Endothelial cell (in vitro differentiated cells): Measurements from ENCODE around the gene CFAP77. TPM values are rescaled to one million over a fixed set of nuclear protein-coding genes. Genes with fewer than 3 reads are reported as not detected.

ENCODE experiments used
- DNase-seq: peaks from one replicate; pipeline ENCODE4 v3.0.0; 2021; ENCODE audit warnings: low spot score
- H3K27ac Mint-ChIP-seq: one replicate; pipeline ENCODE4 v1.8.0; 2021; ENCODE audit warnings: mixed read lengths, inconsistent platforms; ENCODE audit not compliant: unreplicated experiment
- H3K27me3 Mint-ChIP-seq: one replicate; pipeline ENCODE4 v1.8.0; 2021; ENCODE audit warnings: mild to moderate bottlenecking, moderate library complexity, mixed read lengths, inconsistent platforms; ENCODE audit not compliant: unreplicated experiment
- H3K36me3 Mint-ChIP-seq: one replicate; pipeline ENCODE4 v1.8.0; 2021; ENCODE audit warnings: mild to moderate bottlenecking, low read depth, mixed read lengths, inconsistent platforms; ENCODE audit not compliant: unreplicated experiment
- H3K4me1 Mint-ChIP-seq: one replicate; pipeline ENCODE4 v1.8.0; 2021; ENCODE audit warnings: mild to moderate bottlenecking, mixed read lengths, inconsistent platforms; ENCODE audit not compliant: unreplicated experiment
- H3K4me3 Mint-ChIP-seq: one replicate; pipeline ENCODE4 v1.8.0; 2021; ENCODE audit warnings: mild to moderate bottlenecking, mixed read lengths, inconsistent platforms; ENCODE audit not compliant: unreplicated experiment
- H3K9me3 Mint-ChIP-seq: one replicate; pipeline ENCODE4 v1.8.0; 2021; ENCODE audit warnings: mixed read lengths, inconsistent platforms; ENCODE audit not compliant: unreplicated experiment
- total RNA-seq: library from RNA; stranded (reverse); fragmentation: NEBNext Ultra II Directional; extraction: Animal tissue kit (Norgen Biotek cat#: 25700); gene quantifications from one replicate; pipeline ENCODE4 v1.2.1, GENCODE V29; 2021; ENCODE audit not compliant: unreplicated experiment
- TF ChIP-seq, protein P1 (sequence below): fragments of 200-600 bp; sonication (generic); IDR thresholded peaks from one replicate; pipeline ENCODE4 v1.5.0; 2021; ENCODE audit warnings: antibody characterized with exemption; ENCODE audit not compliant: unreplicated experiment

The CFAP77 gene
- total RNA-seq, 1 donor from 2014 or later = 3.7 TPM

DNA sequence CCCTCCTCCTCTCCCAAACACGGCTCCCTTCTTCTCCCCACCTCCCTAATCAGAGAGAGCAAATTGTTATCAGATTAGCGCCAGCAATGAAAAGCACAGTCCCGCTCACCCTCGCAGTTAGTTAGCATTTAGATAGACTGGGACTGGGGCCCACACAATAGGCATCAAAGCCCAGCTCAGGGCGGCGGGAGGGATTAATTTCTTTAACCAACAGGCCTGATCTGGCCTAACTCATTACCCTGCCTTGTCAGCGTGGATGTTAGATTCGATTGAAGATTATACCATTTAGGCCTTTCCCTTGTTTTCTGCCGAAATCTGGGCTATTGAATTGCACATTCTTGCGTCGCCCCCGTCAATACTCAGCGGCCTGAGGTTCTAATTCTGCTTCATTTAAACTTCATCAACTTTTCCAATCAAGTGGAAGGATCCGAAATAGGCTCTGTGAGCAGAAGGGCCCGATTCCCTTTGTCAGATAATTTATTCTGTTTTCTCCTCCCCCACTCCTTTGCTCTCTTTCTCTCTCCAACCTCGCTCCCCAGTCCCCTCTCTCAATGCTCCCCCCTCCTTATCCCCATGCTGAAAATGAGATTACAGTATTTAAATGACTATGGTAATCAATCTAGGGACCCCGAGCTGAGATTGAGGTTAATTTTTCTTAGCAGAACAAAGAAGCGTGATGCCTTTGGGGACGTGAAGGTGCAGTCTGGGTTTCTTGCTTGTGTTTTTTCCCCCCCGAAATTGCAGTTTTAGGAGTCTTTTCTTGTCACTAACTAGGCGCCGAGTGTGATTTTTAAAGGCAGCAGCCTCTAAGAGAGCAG is 15.1 kb downstream of the CFAP77 start:
- Mint-ChIP-seq H3K9me3 (no peaks in the 10 kb centered on the region), H3K4me1 (peaks cover 14% of the 10 kb centered on the region), H3K27me3 (peaks cover 3% of the 10 kb centered on the region), H3K36me3 (no peaks in the 10 kb centered on the region), H3K4me3 (no peak overlapping the region), H3K27ac (no peak overlapping the region)
- TF ChIP-seq, protein P1, sequence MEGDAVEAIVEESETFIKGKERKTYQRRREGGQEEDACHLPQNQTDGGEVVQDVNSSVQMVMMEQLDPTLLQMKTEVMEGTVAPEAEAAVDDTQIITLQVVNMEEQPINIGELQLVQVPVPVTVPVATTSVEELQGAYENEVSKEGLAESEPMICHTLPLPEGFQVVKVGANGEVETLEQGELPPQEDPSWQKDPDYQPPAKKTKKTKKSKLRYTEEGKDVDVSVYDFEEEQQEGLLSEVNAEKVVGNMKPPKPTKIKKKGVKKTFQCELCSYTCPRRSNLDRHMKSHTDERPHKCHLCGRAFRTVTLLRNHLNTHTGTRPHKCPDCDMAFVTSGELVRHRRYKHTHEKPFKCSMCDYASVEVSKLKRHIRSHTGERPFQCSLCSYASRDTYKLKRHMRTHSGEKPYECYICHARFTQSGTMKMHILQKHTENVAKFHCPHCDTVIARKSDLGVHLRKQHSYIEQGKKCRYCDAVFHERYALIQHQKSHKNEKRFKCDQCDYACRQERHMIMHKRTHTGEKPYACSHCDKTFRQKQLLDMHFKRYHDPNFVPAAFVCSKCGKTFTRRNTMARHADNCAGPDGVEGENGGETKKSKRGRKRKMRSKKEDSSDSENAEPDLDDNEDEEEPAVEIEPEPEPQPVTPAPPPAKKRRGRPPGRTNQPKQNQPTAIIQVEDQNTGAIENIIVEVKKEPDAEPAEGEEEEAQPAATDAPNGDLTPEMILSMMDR = no peak
- no peak for DNase-seq

DNA sequence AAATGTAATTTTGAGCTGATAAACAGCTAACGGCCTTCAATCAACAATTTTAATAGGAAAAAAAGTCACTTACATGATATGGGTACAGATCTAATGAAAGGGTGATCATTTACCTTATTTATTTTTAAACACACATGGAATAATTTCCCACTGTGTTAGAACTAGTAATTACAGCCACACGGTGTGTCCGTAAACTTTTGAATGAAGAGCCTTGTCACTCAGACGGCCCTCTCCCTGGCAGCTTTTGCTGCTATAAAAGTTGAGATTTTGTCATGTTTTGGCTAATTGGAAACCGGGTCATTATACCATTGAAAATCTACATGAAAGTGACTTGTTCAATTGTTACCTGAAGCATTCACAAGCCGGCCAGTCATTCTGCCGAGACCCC is 15.7 kb downstream of the CFAP77 start:
- H3K27me3 Mint-ChIP-seq = peaks cover 3% of the 10 kb centered on the region
- H3K4me3 Mint-ChIP-seq = no peak overlapping the region

DNA sequence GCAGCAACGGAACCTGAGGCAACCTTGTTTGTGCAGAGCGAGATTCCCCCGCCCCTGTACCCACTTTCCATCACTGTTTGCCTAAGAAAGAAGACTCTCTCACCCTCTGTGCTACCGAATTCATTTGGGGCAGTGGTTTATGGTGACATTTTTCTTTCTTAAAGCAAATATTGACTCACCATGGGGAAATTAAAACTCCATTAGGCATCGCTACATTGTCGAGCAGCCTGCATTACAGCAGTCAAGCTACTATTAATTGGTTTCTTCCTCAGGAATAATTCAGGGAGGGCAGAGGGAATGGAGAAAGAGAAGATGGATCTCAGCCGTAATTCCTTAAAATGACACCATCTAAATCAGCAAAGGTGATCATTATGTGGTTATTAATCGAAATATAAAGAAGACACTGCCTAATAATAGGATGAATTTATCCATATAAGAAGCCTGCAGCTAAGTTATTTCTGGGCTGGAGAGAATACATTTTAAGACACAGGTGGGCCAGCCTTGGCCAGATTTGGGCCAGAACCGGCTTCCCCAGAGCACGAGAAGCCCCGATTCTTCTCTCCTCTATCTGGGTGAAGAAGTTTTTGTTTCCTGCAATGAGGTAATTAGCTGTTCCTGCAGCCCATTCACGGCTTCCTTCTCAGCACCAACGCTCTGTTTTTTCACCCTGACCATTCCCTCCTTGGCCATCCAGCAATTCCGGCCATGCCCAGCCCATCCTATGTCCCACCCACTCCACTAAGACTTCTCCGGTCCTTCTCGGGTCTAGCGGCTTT is 16.8 kb downstream of the CFAP77 start:
- Mint-ChIP-seq H3K4me1 (peaks cover 25% of the 10 kb centered on the region), H3K9me3 (no peaks in the 10 kb centered on the region), H3K4me3 (no peak overlapping the region), H3K36me3 (no peaks in the 10 kb centered on the region), H3K27ac (no peak overlapping the region), H3K27me3 (peaks cover 3% of the 10 kb centered on the region)
- DNase-seq = no peak
- TF ChIP-seq, protein P1 = no peak

More for the DNA sequence above, 15.7 kb downstream of the CFAP77 start:
- H3K4me1 Mint-ChIP-seq = peaks cover 20% of the 10 kb centered on the region
- H3K36me3 Mint-ChIP-seq = no peaks in the 10 kb centered on the region
- no peak for DNase-seq
- H3K27ac Mint-ChIP-seq = no peak overlapping the region
- TF ChIP-seq, protein P1 = no peak
- H3K9me3 Mint-ChIP-seq = no peaks in the 10 kb centered on the region

DNA sequence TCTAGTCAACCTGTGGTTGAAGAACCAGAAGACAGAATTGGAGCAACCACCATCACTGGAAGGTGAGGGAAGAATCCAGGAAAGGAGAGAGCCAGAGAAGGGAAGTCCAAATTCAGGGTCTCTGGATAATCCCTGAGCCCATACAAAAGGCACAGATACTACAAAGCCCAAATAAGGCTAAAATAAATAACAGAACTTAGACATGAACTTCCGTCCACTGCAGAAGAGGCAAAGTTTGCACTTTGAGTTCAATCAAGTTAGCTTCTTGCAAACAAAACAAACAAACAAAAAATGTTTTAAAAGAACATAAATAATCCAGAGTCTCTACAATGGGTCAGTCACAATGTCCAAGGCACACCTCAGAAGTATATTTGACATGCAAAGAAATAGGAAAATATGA is 21.0 kb downstream of the CFAP77 start:
- H3K27me3 Mint-ChIP-seq = no peaks in the 10 kb centered on the region
- H3K27ac Mint-ChIP-seq = no peak overlapping the region
- no peak overlapping the region for H3K4me3 Mint-ChIP-seq
- TF ChIP-seq, protein P1 = no peak
- DNase-seq = no peak
- no peaks in the 10 kb centered on the region for H3K9me3 Mint-ChIP-seq
- no peaks in the 10 kb centered on the region for H3K36me3 Mint-ChIP-seq
- H3K4me1 Mint-ChIP-seq = peaks cover 20% of the 10 kb centered on the region

DNA sequence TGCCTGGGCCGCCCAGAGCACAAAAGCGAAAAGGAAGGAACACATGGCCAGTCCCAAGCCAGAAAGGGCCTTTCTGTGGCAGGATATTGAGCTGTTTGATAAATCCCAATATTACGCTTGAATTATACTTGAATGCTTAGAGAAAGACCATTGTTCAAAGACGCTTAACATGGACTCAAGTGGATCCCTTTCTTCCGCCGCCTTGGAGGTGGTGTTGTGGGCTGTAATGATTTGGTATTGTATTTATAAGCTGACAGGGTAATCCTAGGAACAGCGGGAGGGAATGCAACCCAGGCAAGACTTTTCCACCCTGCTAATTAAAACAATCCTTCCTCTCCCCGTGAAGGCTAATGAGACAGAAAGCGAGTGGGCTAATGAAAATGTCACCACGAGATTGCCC is 24.9 kb downstream of the CFAP77 start:
- no peaks in the 10 kb centered on the region for H3K36me3 Mint-ChIP-seq
- DNase-seq = no peak
- no peaks in the 10 kb centered on the region for H3K27me3 Mint-ChIP-seq
- no peaks in the 10 kb centered on the region for H3K9me3 Mint-ChIP-seq
- H3K27ac Mint-ChIP-seq = no peak overlapping the region
- no peak overlapping the region for H3K4me3 Mint-ChIP-seq
- TF ChIP-seq, protein P1 = no peak
- H3K4me1 Mint-ChIP-seq = peaks cover 18% of the 10 kb centered on the region
